H1 (cell line): ENCODE data around the gene LOXL1. TPM values are rescaled to one million over a fixed set of nuclear protein-coding genes. Genes with fewer than 3 reads are reported as not detected.

Experiments used
- CEBPB ChIP-seq: IDR thresholded peaks from 2 replicates; pipeline ENCODE4 v1.6.1; 2012; ENCODE audit warnings: low read depth, low read length
- HDAC2 ChIP-seq, 2 experiments: fragments of 300-600 bp in 1 of 2; sonication (generic) in 1 of 2; IDR thresholded peaks; 2 replicates each; pipeline ENCODE4 v1.6.1; 2011 to 2012; ENCODE audit warnings: low read depth in 2 of 2, low read length in 2 of 2, mild to moderate bottlenecking in 2 of 2, moderate library complexity in 2 of 2, borderline replicate concordance in 1 of 2, inconsistent platforms in 1 of 2
- KDM4A ChIP-seq: IDR thresholded peaks from one replicate; pipeline ENCODE4 v1.7.1; 2012; ENCODE audit warnings: low read depth, mild to moderate bottlenecking, moderate library complexity, low read length, inconsistent platforms; ENCODE audit not compliant: severe bottlenecking
- POLR2AphosphoS5 ChIP-seq: IDR thresholded peaks from 2 replicates; pipeline ENCODE4 v1.6.1; 2011; ENCODE audit warnings: low read depth, low read length
- RBBP5 ChIP-seq: IDR thresholded peaks from 2 replicates; pipeline ENCODE4 v1.7.1; 2012; ENCODE audit warnings: low read depth, mild to moderate bottlenecking, inconsistent platforms, low read length, moderate library complexity, borderline replicate concordance
- SIN3A ChIP-seq, 2 experiments: IDR thresholded peaks in 1 of 2; conservative IDR thresholded peaks in 1 of 2; 2 replicates each; pipeline ENCODE4 v1.6.1; 2011 to 2012; ENCODE audit warnings: low read length in 2 of 2, improper control_type of control experiment in 1 of 2, low read depth in 1 of 2, mild to moderate bottlenecking in 1 of 2
- SP4 ChIP-seq: IDR thresholded peaks from 2 replicates; pipeline ENCODE4 v1.6.1; 2012; ENCODE audit warnings: low read length, inconsistent platforms
- TCF12 ChIP-seq: IDR thresholded peaks from 2 replicates; pipeline ENCODE4 v1.6.1; 2011; ENCODE audit warnings: low read depth, mild to moderate bottlenecking, low read length
- polyA plus RNA-seq, 7 experiments: library from polyadenylated mRNA; depleted of rRNA in 3 of 7; stranded (reverse) in 5 of 7; unstranded in 2 of 7; fragments of >200 nt in 5 of 7; fragments of 200-250 nt in 2 of 7; gene quantifications; 1 replicate in 5 of 7; 2 replicates in 1 of 7; 4 replicates in 1 of 7; pipeline versions ENCODE4 v1.2.1 to v1.2.3, GENCODE V29; 2011 to 2013; ENCODE audit warnings: missing spikeins in 2 of 7, mixed read lengths in 2 of 7
- total RNA-seq: library from RNA; stranded (reverse); fragmentation: NEBNext Ultra II Directional; extraction: Animal tissue kit (Norgen Biotek cat#: 25700); gene quantifications from 2 replicates; pipeline ENCODE4 v1.2.1, GENCODE V29; 2021
- TF ChIP-seq, protein P1 (sequence below): fragments of 300-600 bp; sonication (generic); IDR thresholded peaks from 2 replicates; pipeline ENCODE4 v1.7.1; 2012; ENCODE audit warnings: low read length, moderate library complexity, mild to moderate bottlenecking, inconsistent platforms; ENCODE audit not compliant: insufficient replicate concordance

Gene LOXL1
- total and polyA plus RNA-seq, 2 of the 8 experiments (the other 6 are each of a cell fraction or from before 2014, with no cell fraction given) = 8.1 to 14.4 TPM

DNA sequence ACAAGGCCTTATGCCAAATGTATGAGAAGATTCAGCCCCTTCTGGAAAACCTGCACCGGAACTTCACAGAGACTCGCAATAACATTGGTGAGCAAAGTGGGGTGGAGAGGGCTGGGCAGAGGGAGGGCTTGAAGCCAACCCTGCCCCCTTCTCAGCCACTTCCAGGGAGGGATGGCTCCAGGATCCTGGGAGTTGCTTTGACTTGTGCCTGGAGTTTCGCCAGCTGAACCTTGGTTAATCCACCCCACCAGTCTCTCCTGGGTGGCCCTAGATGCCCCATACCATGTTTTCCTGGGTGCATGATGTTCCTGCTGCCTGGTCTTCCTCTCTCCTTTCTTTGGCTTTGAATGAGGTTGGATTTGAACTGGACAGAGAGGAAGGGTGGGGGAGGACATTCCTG is 42.1 kb upstream of the LOXL1 start (continued):
- TF ChIP-seq, protein P1, sequence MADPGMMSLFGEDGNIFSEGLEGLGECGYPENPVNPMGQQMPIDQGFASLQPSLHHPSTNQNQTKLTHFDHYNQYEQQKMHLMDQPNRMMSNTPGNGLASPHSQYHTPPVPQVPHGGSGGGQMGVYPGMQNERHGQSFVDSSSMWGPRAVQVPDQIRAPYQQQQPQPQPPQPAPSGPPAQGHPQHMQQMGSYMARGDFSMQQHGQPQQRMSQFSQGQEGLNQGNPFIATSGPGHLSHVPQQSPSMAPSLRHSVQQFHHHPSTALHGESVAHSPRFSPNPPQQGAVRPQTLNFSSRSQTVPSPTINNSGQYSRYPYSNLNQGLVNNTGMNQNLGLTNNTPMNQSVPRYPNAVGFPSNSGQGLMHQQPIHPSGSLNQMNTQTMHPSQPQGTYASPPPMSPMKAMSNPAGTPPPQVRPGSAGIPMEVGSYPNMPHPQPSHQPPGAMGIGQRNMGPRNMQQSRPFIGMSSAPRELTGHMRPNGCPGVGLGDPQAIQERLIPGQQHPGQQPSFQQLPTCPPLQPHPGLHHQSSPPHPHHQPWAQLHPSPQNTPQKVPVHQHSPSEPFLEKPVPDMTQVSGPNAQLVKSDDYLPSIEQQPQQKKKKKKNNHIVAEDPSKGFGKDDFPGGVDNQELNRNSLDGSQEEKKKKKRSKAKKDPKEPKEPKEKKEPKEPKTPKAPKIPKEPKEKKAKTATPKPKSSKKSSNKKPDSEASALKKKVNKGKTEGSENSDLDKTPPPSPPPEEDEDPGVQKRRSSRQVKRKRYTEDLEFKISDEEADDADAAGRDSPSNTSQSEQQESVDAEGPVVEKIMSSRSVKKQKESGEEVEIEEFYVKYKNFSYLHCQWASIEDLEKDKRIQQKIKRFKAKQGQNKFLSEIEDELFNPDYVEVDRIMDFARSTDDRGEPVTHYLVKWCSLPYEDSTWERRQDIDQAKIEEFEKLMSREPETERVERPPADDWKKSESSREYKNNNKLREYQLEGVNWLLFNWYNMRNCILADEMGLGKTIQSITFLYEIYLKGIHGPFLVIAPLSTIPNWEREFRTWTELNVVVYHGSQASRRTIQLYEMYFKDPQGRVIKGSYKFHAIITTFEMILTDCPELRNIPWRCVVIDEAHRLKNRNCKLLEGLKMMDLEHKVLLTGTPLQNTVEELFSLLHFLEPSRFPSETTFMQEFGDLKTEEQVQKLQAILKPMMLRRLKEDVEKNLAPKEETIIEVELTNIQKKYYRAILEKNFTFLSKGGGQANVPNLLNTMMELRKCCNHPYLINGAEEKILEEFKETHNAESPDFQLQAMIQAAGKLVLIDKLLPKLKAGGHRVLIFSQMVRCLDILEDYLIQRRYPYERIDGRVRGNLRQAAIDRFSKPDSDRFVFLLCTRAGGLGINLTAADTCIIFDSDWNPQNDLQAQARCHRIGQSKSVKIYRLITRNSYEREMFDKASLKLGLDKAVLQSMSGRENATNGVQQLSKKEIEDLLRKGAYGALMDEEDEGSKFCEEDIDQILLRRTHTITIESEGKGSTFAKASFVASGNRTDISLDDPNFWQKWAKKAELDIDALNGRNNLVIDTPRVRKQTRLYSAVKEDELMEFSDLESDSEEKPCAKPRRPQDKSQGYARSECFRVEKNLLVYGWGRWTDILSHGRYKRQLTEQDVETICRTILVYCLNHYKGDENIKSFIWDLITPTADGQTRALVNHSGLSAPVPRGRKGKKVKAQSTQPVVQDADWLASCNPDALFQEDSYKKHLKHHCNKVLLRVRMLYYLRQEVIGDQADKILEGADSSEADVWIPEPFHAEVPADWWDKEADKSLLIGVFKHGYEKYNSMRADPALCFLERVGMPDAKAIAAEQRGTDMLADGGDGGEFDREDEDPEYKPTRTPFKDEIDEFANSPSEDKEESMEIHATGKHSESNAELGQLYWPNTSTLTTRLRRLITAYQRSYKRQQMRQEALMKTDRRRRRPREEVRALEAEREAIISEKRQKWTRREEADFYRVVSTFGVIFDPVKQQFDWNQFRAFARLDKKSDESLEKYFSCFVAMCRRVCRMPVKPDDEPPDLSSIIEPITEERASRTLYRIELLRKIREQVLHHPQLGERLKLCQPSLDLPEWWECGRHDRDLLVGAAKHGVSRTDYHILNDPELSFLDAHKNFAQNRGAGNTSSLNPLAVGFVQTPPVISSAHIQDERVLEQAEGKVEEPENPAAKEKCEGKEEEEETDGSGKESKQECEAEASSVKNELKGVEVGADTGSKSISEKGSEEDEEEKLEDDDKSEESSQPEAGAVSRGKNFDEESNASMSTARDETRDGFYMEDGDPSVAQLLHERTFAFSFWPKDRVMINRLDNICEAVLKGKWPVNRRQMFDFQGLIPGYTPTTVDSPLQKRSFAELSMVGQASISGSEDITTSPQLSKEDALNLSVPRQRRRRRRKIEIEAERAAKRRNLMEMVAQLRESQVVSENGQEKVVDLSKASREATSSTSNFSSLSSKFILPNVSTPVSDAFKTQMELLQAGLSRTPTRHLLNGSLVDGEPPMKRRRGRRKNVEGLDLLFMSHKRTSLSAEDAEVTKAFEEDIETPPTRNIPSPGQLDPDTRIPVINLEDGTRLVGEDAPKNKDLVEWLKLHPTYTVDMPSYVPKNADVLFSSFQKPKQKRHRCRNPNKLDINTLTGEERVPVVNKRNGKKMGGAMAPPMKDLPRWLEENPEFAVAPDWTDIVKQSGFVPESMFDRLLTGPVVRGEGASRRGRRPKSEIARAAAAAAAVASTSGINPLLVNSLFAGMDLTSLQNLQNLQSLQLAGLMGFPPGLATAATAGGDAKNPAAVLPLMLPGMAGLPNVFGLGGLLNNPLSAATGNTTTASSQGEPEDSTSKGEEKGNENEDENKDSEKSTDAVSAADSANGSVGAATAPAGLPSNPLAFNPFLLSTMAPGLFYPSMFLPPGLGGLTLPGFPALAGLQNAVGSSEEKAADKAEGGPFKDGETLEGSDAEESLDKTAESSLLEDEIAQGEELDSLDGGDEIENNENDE = no peak
- TF ChIP-seq KDM4A (no peak), SP4 (no peak), HDAC2 (IDR thresholded peaks at IDR 0.05; ENCODE audit: borderline replicate concordance in 1 of 2, low read depth in 2 of 2, low read length in 2 of 2) (no peak), CEBPB (no peak), SIN3A (conservative IDR thresholded peaks at IDR 0.05 in 1 of 2, IDR thresholded peaks at IDR 0.05 in 1 of 2; ENCODE audit: low read depth in 1 of 2, low read length in 2 of 2) (no peak), RBBP5 (no peak), POLR2AphosphoS5 (no peak), TCF12 (no peak)
